B cell (primary cell): Measurements from ENCODE around the gene HIPK3. TPM values are rescaled to one million over a fixed set of nuclear protein-coding genes. Genes with fewer than 3 reads are reported as not detected.

Source experiments
- ATAC-seq: fragments of 200-7000 bp; cut with Tn5 transposase; one replicate; pipeline ENCODE4 v1.10.0; 2021; ENCODE audit warnings: low read depth, mild to moderate bottlenecking, moderate number of reproducible peaks, moderate library complexity
- CTCF ChIA-PET: fragments of 350-600 bp; sonication (Branson Sonifier 250); formaldehyde crosslinking; loops from one replicate; lab custom pipeline; 2021; ENCODE audit warnings: antibody characterized with exemption, inconsistent platforms; lab: Charles Lee
- POLR2A ChIA-PET: fragments of 350-600 bp; sonication (Branson Sonifier 250); formaldehyde crosslinking; loops from one replicate; lab custom pipeline; 2021; ENCODE audit warnings: antibody characterized with exemption; lab: Charles Lee
- DNase-seq: peaks from one replicate; pipeline ENCODE4 v3.0.0; 2013
- H2AFZ ChIP-seq: 2 replicates; pipeline ENCODE4 v1.6.1; 2012; ENCODE audit warnings: mild to moderate bottlenecking, low read depth, low read length; ENCODE audit not compliant: insufficient read depth, poor library complexity, severe bottlenecking
- H3K27ac ChIP-seq, 2 donors: 1 replicate in 1 of 2; 2 replicates in 1 of 2; pipeline ENCODE4 v1.5.1; 2012 to 2013; ENCODE audit warnings: low read length in 2 of 2, mild to moderate bottlenecking in 2 of 2, moderate library complexity in 1 of 2
- H3K27me3 ChIP-seq, 4 experiments: fragments of 200-600 bp in 1 of 4; sonication (generic) in 1 of 4; replicated peaks in 1 of 4; 1 replicate in 2 of 4; 2 replicates in 2 of 4; pipeline versions ENCODE4 v1.6.1 to v1.7.0; 2013 to 2016; ENCODE audit warnings: low read length in 3 of 4, mild to moderate bottlenecking in 2 of 4, mixed read lengths in 1 of 4, moderate library complexity in 1 of 4; ENCODE audit not compliant: insufficient read depth in 4 of 4, control insufficient read depth in 3 of 4; ENCODE audit errors: control extremely low read depth in 1 of 4
- H3K36me3 ChIP-seq, 2 experiments: replicated peaks in 1 of 2; 1 replicate in 1 of 2; 2 replicates in 1 of 2; pipeline versions ENCODE4 v1.6.1 to v1.7.1; 2013; ENCODE audit warnings: low read length in 1 of 2; ENCODE audit not compliant: insufficient read depth in 2 of 2, control insufficient read depth in 1 of 2; ENCODE audit errors: control extremely low read depth in 1 of 2, extremely low read depth in 1 of 2
- H3K4me1 ChIP-seq, 2 donors: fragments of 200-600 bp in 1 of 2; sonication (generic) in 1 of 2; 1 replicate in 1 of 2; 2 replicates in 1 of 2; pipeline versions ENCODE4 v1.5.1 to v1.6.1; 2013 to 2017; ENCODE audit warnings: low read length in 2 of 2; ENCODE audit not compliant: control insufficient read depth in 2 of 2, insufficient read depth in 2 of 2
- H3K4me2 ChIP-seq: replicated peaks from 2 replicates; pipeline ENCODE3; 2012; ENCODE audit warnings: mild to moderate bottlenecking, low read depth, low read length; ENCODE audit not compliant: poor library complexity, severe bottlenecking
- H3K4me3 ChIP-seq, 5 experiments: fragments of 200-600 bp in 1 of 5; sonication (generic) in 1 of 5; 1 replicate in 3 of 5; 2 replicates in 2 of 5; pipeline versions ENCODE4 v1.5.1 to v1.7.0; 2011 to 2016; ENCODE audit warnings: low read length in 4 of 5, mild to moderate bottlenecking in 4 of 5, low read depth in 2 of 5, control low read depth in 1 of 5, moderate library complexity in 1 of 5; ENCODE audit not compliant: insufficient read depth in 1 of 5; ENCODE audit errors: control extremely low read depth in 1 of 5, extremely low read depth in 1 of 5
- H3K79me2 ChIP-seq: fragments of 200-600 bp; sonication (generic); one replicate; pipeline ENCODE4 v1.6.0; 2016; ENCODE audit warnings: low read length; ENCODE audit not compliant: control insufficient read depth, insufficient read depth
- H3K9ac ChIP-seq: fragments of 200-600 bp; sonication (generic); 2 replicates; pipeline ENCODE4 v1.6.1; 2017; ENCODE audit warnings: mild to moderate bottlenecking, low read length, moderate library complexity
- H3K9me3 ChIP-seq, 3 donors: one replicate each; pipeline versions ENCODE4 v1.6.1 to v1.7.1; 2013; ENCODE audit warnings: low read length in 2 of 3; ENCODE audit not compliant: control insufficient read depth in 2 of 3, insufficient read depth in 1 of 3; ENCODE audit errors: control extremely low read depth in 1 of 3
- H4K20me1 ChIP-seq: 2 replicates; pipeline ENCODE4 v1.6.0; 2012; ENCODE audit warnings: mild to moderate bottlenecking, low read length; ENCODE audit not compliant: insufficient read depth, control insufficient read depth, poor library complexity, severe bottlenecking
- H3K27ac Mint-ChIP-seq: one replicate; pipeline ENCODE4 v1.8.0; 2021; ENCODE audit warnings: mixed read lengths
- H3K27me3 Mint-ChIP-seq: one replicate; pipeline ENCODE4 v1.8.0; 2021; ENCODE audit warnings: mixed read lengths
- H3K4me1 Mint-ChIP-seq: one replicate; pipeline ENCODE4 v1.8.0; 2021; ENCODE audit warnings: mixed read lengths
- H3K4me3 Mint-ChIP-seq: one replicate; pipeline ENCODE4 v1.8.0; 2021; ENCODE audit warnings: mixed read lengths
- H3K9me3 Mint-ChIP-seq: one replicate; pipeline ENCODE4 v1.8.0; 2022; ENCODE audit warnings: mixed read lengths; ENCODE audit not compliant: insufficient read depth
- CTCF ChIP-seq: fragments of 200-600 bp; IDR thresholded peaks from one replicate; pipeline ENCODE4 v1.8.0; 2022; ENCODE audit warnings: antibody characterized with exemption, mild to moderate bottlenecking
- EZH2 ChIP-seq: IDR thresholded peaks from 2 replicates; pipeline ENCODE4 v1.6.1; 2012; ENCODE audit warnings: borderline replicate concordance, low read depth, mild to moderate bottlenecking, moderate library complexity, low read length; ENCODE audit not compliant: insufficient read depth, poor library complexity, severe bottlenecking
- WGBS: methylation state at CpG from one replicate; pipeline ENCODE4 v1.1.5; 2013; ENCODE audit warnings: missing lambda C conversion rate; ENCODE audit not compliant: insufficient coverage; 5-methylcytosine and 5-hydroxymethylcytosine counted together
- intact Hi-C: fragments of 100-400 bp; cut with micrococcal nuclease; formaldehyde crosslinking; loops from one replicate; pipeline ENCODE4 v1.10.0; 2022
- polyA plus RNA-seq: library from polyadenylated mRNA; depleted of rRNA; stranded (reverse); fragments of >200 nt; gene quantifications from 2 replicates; pipeline ENCODE4 v1.2.3, GENCODE V29; 2012
- total RNA-seq, 2 donors: library from RNA; stranded (reverse); fragments of 120-200 nt in 1 of 2; gene quantifications; 1 replicate in 1 of 2; 2 replicates in 1 of 2; pipeline versions ENCODE4 v1.2.3 to v1.2.4, GENCODE V29; 2013 to 2022

The HIPK3 gene
- total and polyA plus RNA-seq, 2 donors (not counting 1 experiment from before 2014, with no cell fraction given): 13.1 to 81.6 TPM

DNA sequence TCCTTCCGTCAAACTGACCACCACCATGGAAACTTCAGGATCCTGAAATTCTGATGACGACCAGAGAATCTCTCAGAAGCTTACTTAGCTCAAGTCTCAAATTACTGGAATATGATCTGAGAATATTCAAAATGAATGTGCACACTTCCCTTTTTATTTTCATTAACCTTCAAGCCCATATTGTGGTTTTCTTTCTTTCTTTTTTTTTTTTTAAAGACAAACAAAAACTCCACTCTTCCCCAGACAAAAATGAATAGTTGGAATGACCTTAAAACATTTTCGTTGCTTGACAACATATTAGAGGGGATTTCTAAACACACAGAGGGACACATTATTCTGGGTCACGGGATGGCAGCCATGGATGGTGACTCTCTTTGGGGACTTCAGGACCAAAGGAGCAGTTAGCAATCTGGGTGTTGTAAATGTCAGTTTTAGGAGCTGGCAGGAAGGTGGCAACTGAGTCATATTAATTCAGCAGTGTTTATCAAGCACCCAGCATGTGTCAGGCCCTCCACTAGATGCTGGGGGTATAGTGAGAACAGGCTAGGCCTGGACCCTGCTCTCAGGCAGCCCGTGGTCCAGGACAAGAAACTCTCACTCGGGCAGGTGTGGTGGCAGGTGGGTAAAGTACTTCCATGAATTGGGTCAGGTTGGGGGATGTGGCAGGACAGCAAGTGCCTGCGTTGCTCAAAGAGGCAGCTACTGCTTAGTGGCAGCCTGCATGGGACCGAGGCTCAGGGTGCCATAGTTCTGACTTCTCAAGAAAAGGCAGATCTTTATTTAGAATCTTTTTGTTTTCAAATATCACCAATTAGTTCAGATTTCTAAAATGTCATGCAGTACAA is 126.1 kb downstream of the HIPK3 start:
- ATAC-seq (no peak), DNase-seq (no peak)
- Histone ChIP-seq H3K27me3 (peaks cover 0 to 4% (median 2%) of the 10 kb centered on the region in 4 experiments), H3K27ac (no peak overlapping the region), H2AFZ (no peak overlapping the region), H3K79me2 (no peaks in the 10 kb centered on the region), H3K4me3 (no peak overlapping the region), H3K36me3 (no peaks in the 10 kb centered on the region), H3K4me2 (no peak overlapping the region), H3K9me3 (peaks cover 0 to 5% (median 0%) of the 10 kb centered on the region in 3 donors), H3K4me1 (peaks cover 23 to 37% of the 10 kb centered on the region in 2 donors), H4K20me1 (no peaks in the 10 kb centered on the region), H3K9ac (no peak overlapping the region)
- 91% methylated on average over 5 of the region's 8 CpGs for WGBS
- POLR2A ChIA-PET: no interaction called here
- no peak overlapping the region for H3K4me3 Mint-ChIP-seq
- intact Hi-C loops: loop anchor here (10.0 kb wide), 1 partner anchor 972 kb away; the partner anchor contains the start of gene ABTB2
- peaks cover 13% of the 10 kb centered on the region for H3K27me3 Mint-ChIP-seq
- H3K4me1 Mint-ChIP-seq: peaks cover 10% of the 10 kb centered on the region
- TF ChIP-seq EZH2 (no peak), CTCF (no peak)
- H3K9me3 Mint-ChIP-seq: no peaks in the 10 kb centered on the region
- CTCF ChIA-PET: interaction anchor here (0.7 kb wide), 1 partner anchor 591 kb away, joined by 3 read pairs; no protein-coding TSS in a partner anchor
- H3K27ac Mint-ChIP-seq: no peak overlapping the region

DNA sequence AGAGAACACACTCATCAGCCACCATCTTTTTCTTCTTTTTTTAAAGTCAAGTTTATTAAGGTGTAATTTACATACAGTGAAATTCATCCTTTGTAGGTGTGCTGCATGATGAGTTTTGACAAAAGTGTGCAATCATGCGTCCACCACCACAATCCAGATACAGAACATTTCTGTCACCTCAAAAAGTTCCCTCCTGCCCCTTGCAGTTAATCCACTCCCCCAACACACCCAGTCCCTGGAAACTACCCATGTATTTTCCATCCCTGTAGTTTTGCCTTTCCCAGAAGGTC is 126.7 kb downstream of the HIPK3 start:
- peaks cover 29 to 43% of the 10 kb centered on the region in 2 donors for H3K4me1 ChIP-seq
- no peak overlapping the region for H3K27ac ChIP-seq
- H3K4me3 ChIP-seq: no peak overlapping the region
- TF ChIP-seq CTCF (no peak), EZH2 (no peak)
- H3K27me3 ChIP-seq: no peaks in the 10 kb centered on the region
- H3K4me2 ChIP-seq: no peak overlapping the region
- POLR2A ChIA-PET: no interaction called here
- H3K4me1 Mint-ChIP-seq: peaks cover 14% of the 10 kb centered on the region
- intact Hi-C loops: loop anchor here (10.0 kb wide), 1 partner anchor 971 kb away; the partner anchor contains the start of gene ABTB2
- H3K79me2 ChIP-seq: no peaks in the 10 kb centered on the region
- no peak for DNase-seq
- no peaks in the 10 kb centered on the region for H3K9me3 Mint-ChIP-seq
- H3K27me3 Mint-ChIP-seq: peaks cover 8% of the 10 kb centered on the region
- H3K27ac Mint-ChIP-seq: no peak overlapping the region
- H4K20me1 ChIP-seq: no peaks in the 10 kb centered on the region
- no CpG with 5 or more reads among the region's 1 CpG for WGBS
- no peak overlapping the region for H3K9ac ChIP-seq
- ATAC-seq: no peak
- no peak overlapping the region for H2AFZ ChIP-seq
- H3K9me3 ChIP-seq: peaks cover 0 to 5% (median 0%) of the 10 kb centered on the region in 3 donors
- CTCF ChIA-PET: no interaction called here
- no peak overlapping the region for H3K4me3 Mint-ChIP-seq
- H3K36me3 ChIP-seq: no peaks in the 10 kb centered on the region
